NCI-H2227 (cell line): ENCODE results near the gene SAA4.
"Not testable (repeated sequence)": the region's sequence is repeated elsewhere in the genome, so short reads cannot be mapped to it uniquely, and the experiment has no call there.

Source experiments
- DNase-seq: peaks from one replicate; lab custom pipeline; 2025; ENCODE audit not compliant: unreplicated experiment; lab: John Stamatoyannopoulos, UW

SAA4 gene

GRCh38 chr11:18247191-18247581, 10.6 kb upstream of the SAA4 start:
- DNase-seq = not testable (repeated sequence)

GRCh38 chr11:18246379-18247190, 10.0 kb upstream of the SAA4 start:
- not testable (repeated sequence) for DNase-seq

- DNase-seq = no peak
These were observed 8.8 kb upstream of the SAA4 start for GRCh38 chr11:18245396-18245795.

- DNase-seq = peak; percentile 54
These were observed 7.3 kb upstream of the SAA4 start for GRCh38 chr11:18243783-18244362.

- no peak for DNase-seq
These were observed 3.1 kb upstream of the SAA4 start for GRCh38 chr11:18239655-18240054.

- no peak for DNase-seq
These were observed 938 bp downstream of the SAA4 start for GRCh38 chr11:18235394-18236334.

GRCh38 chr11:18233912-18234311, 2.7 kb downstream of the SAA4 start:
- DNase-seq = no peak

- no peak for DNase-seq
These were observed 5.7 kb downstream of the SAA4 start for GRCh38 chr11:18230859-18231258.

- DNase-seq = no peak
These were observed 7.1 kb downstream of the SAA4 start for GRCh38 chr11:18229501-18229900.

- DNase-seq = no peak
These were observed 10.7 kb downstream of the SAA4 start for GRCh38 chr11:18225913-18226312.

- no peak for DNase-seq
These were observed 12.8 kb downstream of the SAA4 start for GRCh38 chr11:18223591-18224387.

- no peak for DNase-seq
These were observed 13.7 kb downstream of the SAA4 start for GRCh38 chr11:18222814-18223421.

GRCh38 chr11:18221274-18221876, 15.2 kb downstream of the SAA4 start:
- DNase-seq = no peak

GRCh38 chr11:18209058-18209457, 27.5 kb downstream of the SAA4 start:
- no peak for DNase-seq

GRCh38 chr11:18204771-18205170, 31.8 kb downstream of the SAA4 start:
- no peak for DNase-seq

GRCh38 chr11:18204220-18204619, 32.4 kb downstream of the SAA4 start:
- no peak for DNase-seq

GRCh38 chr11:18203723-18204122, 32.9 kb downstream of the SAA4 start:
- DNase-seq = peak; percentile 37

GRCh38 chr11:18197738-18198137, 38.9 kb downstream of the SAA4 start:
- not testable (repeated sequence) for DNase-seq

GRCh38 chr11:18196532-18196931, 40.1 kb downstream of the SAA4 start:
- no peak for DNase-seq

GRCh38 chr11:18193010-18193409, 43.6 kb downstream of the SAA4 start:
- DNase-seq = no peak
